HCT116 (cell line): ENCODE data around the gene CORO6. TPM values are rescaled to one million over a fixed set of nuclear protein-coding genes. Genes with fewer than 3 reads are reported as not detected.

Experiments used
- ATAC-seq: fragments of 200-7000 bp; cut with Tn5 transposase; 2 replicates; pipeline ENCODE4 v1.9.1; 2020; ENCODE audit warnings: mild to moderate bottlenecking, moderate library complexity
- BruUV-seq: library from RNA; stranded (reverse); fragments of 400-500 nt; replicated peaks from 2 replicates; lab custom pipeline; 2021; lab: Mats Ljungman, UMichigan
- CTCF ChIA-PET: fragments of 300-600 bp; sonication (Branson Sonifier 250); formaldehyde crosslinking; loops from one replicate; lab custom pipeline; 2021; ENCODE audit warnings: antibody characterized with exemption; lab: Charles Lee
- POLR2A ChIA-PET: fragments of 300-600, 350-600 bp; sonication (Branson Sonifier 250); formaldehyde crosslinking; loops from one replicate; lab custom pipeline; 2021; ENCODE audit warnings: antibody characterized with exemption; lab: Charles Lee
- RAD21 ChIA-PET, 2 experiments: fragments of 300-600 bp; sonication (Branson Sonifier 250); formaldehyde crosslinking; loops; one replicate each; lab custom pipeline; 2023; ENCODE audit warnings: low total read pairs in 2 of 2; ENCODE audit not compliant: uncharacterized antibody in 2 of 2, unreplicated experiment in 2 of 2, low non-redundant PET in 1 of 2; lab: Charles Lee
- DNase-seq: peaks from one replicate; pipeline ENCODE4 v3.0.0-alpha.2; 2010; ENCODE audit warnings: low read depth, low spot score
- H2AFZ ChIP-seq: fragments of 200-600 bp; shearing (Covaris generic), sonication (generic); 2 replicates; pipeline ENCODE4 v1.6.1; 2017; ENCODE audit warnings: low read depth, mixed run types, mixed read lengths, antibody characterized with exemption, low read length; ENCODE audit not compliant: poor library complexity, severe bottlenecking
- H3K27ac ChIP-seq: 2 replicates; pipeline ENCODE4 v1.5.1; 2012; ENCODE audit warnings: low read depth, low read length
- H3K27me3 ChIP-seq: fragments of 200-600 bp; sonication (generic); 2 replicates; pipeline ENCODE4 v1.6.1; 2016; ENCODE audit warnings: mixed run types, low read length, mixed read lengths; ENCODE audit not compliant: insufficient read depth
- H3K36me3 ChIP-seq, 2 experiments: fragments of 200-500 bp in 1 of 2; fragments of 200-600 bp in 1 of 2; sonication (Bioruptor generic) in 1 of 2; sonication (generic) in 1 of 2; 2 replicates each; pipeline versions ENCODE4 v1.5.1 to v1.6.1; 2014 to 2016; ENCODE audit warnings: low read length in 2 of 2, inconsistent platforms in 1 of 2, mixed read lengths in 1 of 2, mixed run types in 1 of 2; ENCODE audit not compliant: insufficient read depth in 2 of 2, control insufficient read depth in 1 of 2
- H3K4me1 ChIP-seq, 2 experiments: fragments of 200-600 bp in 1 of 2; sonication (generic) in 1 of 2; 2 replicates each; pipeline versions ENCODE4 v1.5.1 to v1.6.1; 2012 to 2017; ENCODE audit warnings: low read length in 2 of 2, inconsistent platforms in 1 of 2, mild to moderate bottlenecking in 1 of 2, mixed read lengths in 1 of 2, mixed run types in 1 of 2, moderate library complexity in 1 of 2; ENCODE audit not compliant: insufficient read depth in 2 of 2, control insufficient read depth in 1 of 2
- H3K4me2 ChIP-seq: fragments of 200-600 bp; sonication (generic); 2 replicates; pipeline ENCODE4 v1.6.1; 2017; ENCODE audit warnings: mixed run types, low read length, mixed read lengths
- H3K4me3 ChIP-seq, 2 experiments: fragments of 200-600 bp in 1 of 2; sonication (generic) in 1 of 2; replicated peaks in 1 of 2; 2 replicates each; pipeline ENCODE4 v1.5.1; 2011 to 2016; ENCODE audit warnings: low read length in 2 of 2, control low read depth in 1 of 2, low read depth in 1 of 2, mild to moderate bottlenecking in 1 of 2, mixed read lengths in 1 of 2, mixed run types in 1 of 2
- H3K79me2 ChIP-seq: fragments of 200-600 bp; sonication (generic); 2 replicates; pipeline ENCODE4 v1.6.1; 2017; ENCODE audit warnings: mild to moderate bottlenecking, mixed run types, low read length, moderate library complexity, mixed read lengths; ENCODE audit not compliant: insufficient read depth
- H3K9ac ChIP-seq: fragments of 200-600 bp; sonication (generic); 2 replicates; pipeline ENCODE4 v1.6.1; 2016; ENCODE audit warnings: low read length, mixed read lengths
- H3K9me2 ChIP-seq: fragments of 200-600 bp; sonication (generic), shearing (Covaris generic); 2 replicates; pipeline ENCODE4 v1.6.1; 2017; ENCODE audit warnings: mixed run types, mild to moderate bottlenecking, moderate library complexity; ENCODE audit not compliant: insufficient read depth
- H3K9me3 ChIP-seq, 2 experiments: fragments of 200-500 bp in 1 of 2; fragments of 200-600 bp in 1 of 2; sonication (Bioruptor generic) in 1 of 2; sonication (generic) in 1 of 2; 2 replicates each; pipeline ENCODE4 v1.6.1; 2014 to 2017; ENCODE audit warnings: low read length in 2 of 2, mixed read lengths in 2 of 2, inconsistent platforms in 1 of 2, low read depth in 1 of 2, mild to moderate bottlenecking in 1 of 2, mixed run types in 1 of 2, moderate library complexity in 1 of 2; ENCODE audit not compliant: control insufficient read depth in 1 of 2, insufficient read depth in 1 of 2
- H4K20me1 ChIP-seq: fragments of 200-600 bp; sonication (generic), shearing (Covaris generic); 2 replicates; pipeline ENCODE4 v1.6.1; 2017; ENCODE audit warnings: mixed run types, mild to moderate bottlenecking, moderate library complexity; ENCODE audit not compliant: insufficient read depth
- CBX3 ChIP-seq: IDR thresholded peaks from 2 replicates; pipeline ENCODE4 v1.6.1; 2012; ENCODE audit warnings: low read depth
- CEBPB ChIP-seq: IDR thresholded peaks from 2 replicates; pipeline ENCODE4 v1.6.1; 2012; ENCODE audit warnings: low read depth
- EGR1 ChIP-seq: IDR thresholded peaks from 2 replicates; pipeline ENCODE4 v1.6.1; 2012; ENCODE audit warnings: low read depth
- ELF1 ChIP-seq: IDR thresholded peaks from 2 replicates; pipeline ENCODE4 v1.6.1; 2012; ENCODE audit warnings: low read depth, borderline replicate concordance
- EZH2 ChIP-seq: fragments of 200-600 bp; sonication (generic); IDR thresholded peaks from 2 replicates; pipeline ENCODE4 v1.6.1; 2017; ENCODE audit warnings: antibody characterized with exemption, mixed run types
- FOSL1 ChIP-seq: IDR thresholded peaks from 2 replicates; pipeline ENCODE4 v1.6.1; 2012; ENCODE audit warnings: low read depth
- POLR2A ChIP-seq: IDR thresholded peaks from 2 replicates; pipeline ENCODE4 v1.7.0; 2011; ENCODE audit warnings: borderline replicate concordance; ENCODE audit not compliant: insufficient read depth, insufficient read length; ENCODE audit errors: extremely low read depth
- POLR2AphosphoS5 ChIP-seq: IDR thresholded peaks from 2 replicates; pipeline ENCODE4 v1.6.1; 2011; ENCODE audit warnings: mild to moderate bottlenecking, low read depth, low read length, moderate library complexity
- RAD21 ChIP-seq: IDR thresholded peaks from 2 replicates; pipeline ENCODE4 v1.6.1; 2012; ENCODE audit warnings: low read depth, mild to moderate bottlenecking
- SIN3A ChIP-seq: IDR thresholded peaks from 2 replicates; pipeline ENCODE4 v1.6.1; 2012; ENCODE audit warnings: low read depth
- SP1 ChIP-seq: IDR thresholded peaks from 2 replicates; pipeline ENCODE4 v1.6.1; 2012; ENCODE audit warnings: low read depth
- SRF ChIP-seq: IDR thresholded peaks from 2 replicates; pipeline ENCODE4 v1.6.1; 2012; ENCODE audit warnings: low read depth
- TCF7L2 ChIP-seq: IDR thresholded peaks from 2 replicates; pipeline ENCODE4 v1.7.0; 2011; ENCODE audit warnings: borderline replicate concordance, inconsistent platforms; ENCODE audit not compliant: insufficient read depth, insufficient read length; ENCODE audit errors: extremely low read depth
- YY1 ChIP-seq: IDR thresholded peaks from 2 replicates; pipeline ENCODE4 v1.6.1; 2011; ENCODE audit warnings: low read length, low read depth, moderate library complexity, mild to moderate bottlenecking; ENCODE audit not compliant: insufficient replicate concordance; ENCODE audit errors: extremely low read depth
- ZNF274 ChIP-seq: fragments of 200-500 bp; sonication (Bioruptor generic); IDR thresholded peaks from 2 replicates; pipeline ENCODE4 v1.6.1; 2014; ENCODE audit warnings: mild to moderate bottlenecking, low read depth, low read length, inconsistent platforms
- intact Hi-C: fragments of 100-400 bp; cut with micrococcal nuclease; formaldehyde crosslinking; loops from 2 replicates; pipeline ENCODE4 v1.10.0; 2022
- total RNA-seq: library from RNA; stranded (reverse); gene quantifications from one replicate; pipeline ENCODE4 v1.2.1, GENCODE V29; 2021; ENCODE audit not compliant: unreplicated experiment
- TF ChIP-seq, protein P1 (sequence below): IDR thresholded peaks from 2 replicates; pipeline ENCODE4 v1.6.1; 2012
- TF ChIP-seq, protein P2 (sequence below): IDR thresholded peaks from 2 replicates; pipeline ENCODE4 v1.6.1; 2012; ENCODE audit warnings: low read depth
- TF ChIP-seq, protein P3 (sequence below), 3 experiments: fragments of 200-600 bp in 1 of 3; sonication (generic) in 1 of 3; IDR thresholded peaks in 2 of 3; conservative IDR thresholded peaks in 1 of 3; 2 replicates each; pipeline ENCODE4 v1.5.1; 2012 to 2017; ENCODE audit warnings: low read depth in 2 of 3, low read length in 2 of 3, antibody characterized with exemption in 1 of 3, borderline replicate concordance in 1 of 3, control low read depth in 1 of 3, mild to moderate bottlenecking in 1 of 3, mixed read lengths in 1 of 3, mixed run types in 1 of 3, moderate library complexity in 1 of 3; ENCODE audit not compliant: insufficient read depth in 1 of 3
- TF ChIP-seq, protein P4 (sequence below): IDR thresholded peaks from 2 replicates; pipeline ENCODE4 v1.6.1; 2011; ENCODE audit warnings: mild to moderate bottlenecking, low read length, moderate library complexity; ENCODE audit not compliant: insufficient replicate concordance; ENCODE audit errors: extremely low read depth
- TF ChIP-seq, protein P5 (sequence below): IDR thresholded peaks from 2 replicates; pipeline ENCODE4 v1.6.1; 2012

CORO6 gene
- total RNA-seq, 1 experiment from 2014 or later, result 8.7 TPM

DNA sequence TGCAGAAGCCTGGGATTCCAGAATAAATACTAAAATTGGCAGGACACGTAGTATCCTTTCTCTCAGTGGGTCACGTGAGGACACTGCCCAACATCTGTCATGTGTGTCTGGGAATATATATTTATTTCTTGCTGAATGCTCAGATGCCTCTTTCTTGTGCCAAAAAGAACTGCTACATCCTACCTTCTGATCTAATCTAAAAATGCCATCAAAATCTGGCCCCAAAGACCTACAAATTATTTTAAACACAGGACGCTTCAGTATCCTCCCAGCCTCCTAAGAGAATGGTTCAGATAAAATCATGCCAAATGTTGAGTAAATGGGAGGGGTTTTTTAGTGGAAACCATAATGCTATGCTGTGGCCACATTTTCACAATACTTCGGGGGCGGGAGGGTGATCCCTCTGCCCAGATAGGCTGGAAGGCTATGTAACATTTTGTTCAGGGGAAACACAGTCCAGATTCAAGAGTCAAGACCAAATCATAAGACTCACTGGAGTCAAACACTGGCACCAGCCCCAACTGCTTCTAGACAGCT lies 22.9 kb upstream of the CORO6 start:
- DNase-seq, result no peak
- intact Hi-C loops, result no loop called here
- Histone ChIP-seq H3K79me2 (no peaks in the 10 kb centered on the region), H3K9ac (no peak overlapping the region), H3K4me2 (no peak overlapping the region), H3K9me2 (no peaks in the 10 kb centered on the region), H3K27me3 (no peaks in the 10 kb centered on the region), H3K27ac (no peak overlapping the region), H3K4me3 (no peak overlapping the region), H4K20me1 (no peaks in the 10 kb centered on the region), H3K36me3 (no peaks in the 10 kb centered on the region), H2AFZ (no peak overlapping the region), H3K9me3 (no peaks in the 10 kb centered on the region), H3K4me1 (no peaks in the 10 kb centered on the region; a peak in 1 of 4 replicates)
- TF ChIP-seq POLR2AphosphoS5 (no peak), RAD21 (no peak), POLR2A (no peak), EGR1 (no peak), SIN3A (no peak), CEBPB (no peak), SP1 (no peak), TCF7L2 (no peak), FOSL1 (no peak), EZH2 (no peak), ZNF274 (no peak), CBX3 (no peak), YY1 (no peak), ELF1 (no peak), SRF (no peak)
- TF ChIP-seq, protein P1, sequence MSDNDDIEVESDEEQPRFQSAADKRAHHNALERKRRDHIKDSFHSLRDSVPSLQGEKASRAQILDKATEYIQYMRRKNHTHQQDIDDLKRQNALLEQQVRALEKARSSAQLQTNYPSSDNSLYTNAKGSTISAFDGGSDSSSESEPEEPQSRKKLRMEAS, result no peak
- TF ChIP-seq, protein P2, sequence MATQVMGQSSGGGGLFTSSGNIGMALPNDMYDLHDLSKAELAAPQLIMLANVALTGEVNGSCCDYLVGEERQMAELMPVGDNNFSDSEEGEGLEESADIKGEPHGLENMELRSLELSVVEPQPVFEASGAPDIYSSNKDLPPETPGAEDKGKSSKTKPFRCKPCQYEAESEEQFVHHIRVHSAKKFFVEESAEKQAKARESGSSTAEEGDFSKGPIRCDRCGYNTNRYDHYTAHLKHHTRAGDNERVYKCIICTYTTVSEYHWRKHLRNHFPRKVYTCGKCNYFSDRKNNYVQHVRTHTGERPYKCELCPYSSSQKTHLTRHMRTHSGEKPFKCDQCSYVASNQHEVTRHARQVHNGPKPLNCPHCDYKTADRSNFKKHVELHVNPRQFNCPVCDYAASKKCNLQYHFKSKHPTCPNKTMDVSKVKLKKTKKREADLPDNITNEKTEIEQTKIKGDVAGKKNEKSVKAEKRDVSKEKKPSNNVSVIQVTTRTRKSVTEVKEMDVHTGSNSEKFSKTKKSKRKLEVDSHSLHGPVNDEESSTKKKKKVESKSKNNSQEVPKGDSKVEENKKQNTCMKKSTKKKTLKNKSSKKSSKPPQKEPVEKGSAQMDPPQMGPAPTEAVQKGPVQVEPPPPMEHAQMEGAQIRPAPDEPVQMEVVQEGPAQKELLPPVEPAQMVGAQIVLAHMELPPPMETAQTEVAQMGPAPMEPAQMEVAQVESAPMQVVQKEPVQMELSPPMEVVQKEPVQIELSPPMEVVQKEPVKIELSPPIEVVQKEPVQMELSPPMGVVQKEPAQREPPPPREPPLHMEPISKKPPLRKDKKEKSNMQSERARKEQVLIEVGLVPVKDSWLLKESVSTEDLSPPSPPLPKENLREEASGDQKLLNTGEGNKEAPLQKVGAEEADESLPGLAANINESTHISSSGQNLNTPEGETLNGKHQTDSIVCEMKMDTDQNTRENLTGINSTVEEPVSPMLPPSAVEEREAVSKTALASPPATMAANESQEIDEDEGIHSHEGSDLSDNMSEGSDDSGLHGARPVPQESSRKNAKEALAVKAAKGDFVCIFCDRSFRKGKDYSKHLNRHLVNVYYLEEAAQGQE, result no peak
- TF ChIP-seq, protein P3, sequence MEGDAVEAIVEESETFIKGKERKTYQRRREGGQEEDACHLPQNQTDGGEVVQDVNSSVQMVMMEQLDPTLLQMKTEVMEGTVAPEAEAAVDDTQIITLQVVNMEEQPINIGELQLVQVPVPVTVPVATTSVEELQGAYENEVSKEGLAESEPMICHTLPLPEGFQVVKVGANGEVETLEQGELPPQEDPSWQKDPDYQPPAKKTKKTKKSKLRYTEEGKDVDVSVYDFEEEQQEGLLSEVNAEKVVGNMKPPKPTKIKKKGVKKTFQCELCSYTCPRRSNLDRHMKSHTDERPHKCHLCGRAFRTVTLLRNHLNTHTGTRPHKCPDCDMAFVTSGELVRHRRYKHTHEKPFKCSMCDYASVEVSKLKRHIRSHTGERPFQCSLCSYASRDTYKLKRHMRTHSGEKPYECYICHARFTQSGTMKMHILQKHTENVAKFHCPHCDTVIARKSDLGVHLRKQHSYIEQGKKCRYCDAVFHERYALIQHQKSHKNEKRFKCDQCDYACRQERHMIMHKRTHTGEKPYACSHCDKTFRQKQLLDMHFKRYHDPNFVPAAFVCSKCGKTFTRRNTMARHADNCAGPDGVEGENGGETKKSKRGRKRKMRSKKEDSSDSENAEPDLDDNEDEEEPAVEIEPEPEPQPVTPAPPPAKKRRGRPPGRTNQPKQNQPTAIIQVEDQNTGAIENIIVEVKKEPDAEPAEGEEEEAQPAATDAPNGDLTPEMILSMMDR (IDR thresholded peaks at IDR 0.05 in 2 of 3, conservative IDR thresholded peaks at IDR 0.05 in 1 of 3; ENCODE audit: borderline replicate concordance in 1 of 3, insufficient read depth in 1 of 3, low read depth in 2 of 3, low read length in 2 of 3), result no peak
- TF ChIP-seq, protein P4, sequence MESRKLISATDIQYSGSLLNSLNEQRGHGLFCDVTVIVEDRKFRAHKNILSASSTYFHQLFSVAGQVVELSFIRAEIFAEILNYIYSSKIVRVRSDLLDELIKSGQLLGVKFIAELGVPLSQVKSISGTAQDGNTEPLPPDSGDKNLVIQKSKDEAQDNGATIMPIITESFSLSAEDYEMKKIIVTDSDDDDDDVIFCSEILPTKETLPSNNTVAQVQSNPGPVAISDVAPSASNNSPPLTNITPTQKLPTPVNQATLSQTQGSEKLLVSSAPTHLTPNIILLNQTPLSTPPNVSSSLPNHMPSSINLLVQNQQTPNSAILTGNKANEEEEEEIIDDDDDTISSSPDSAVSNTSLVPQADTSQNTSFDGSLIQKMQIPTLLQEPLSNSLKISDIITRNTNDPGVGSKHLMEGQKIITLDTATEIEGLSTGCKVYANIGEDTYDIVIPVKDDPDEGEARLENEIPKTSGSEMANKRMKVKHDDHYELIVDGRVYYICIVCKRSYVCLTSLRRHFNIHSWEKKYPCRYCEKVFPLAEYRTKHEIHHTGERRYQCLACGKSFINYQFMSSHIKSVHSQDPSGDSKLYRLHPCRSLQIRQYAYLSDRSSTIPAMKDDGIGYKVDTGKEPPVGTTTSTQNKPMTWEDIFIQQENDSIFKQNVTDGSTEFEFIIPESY, result no peak
- TF ChIP-seq, protein P5, sequence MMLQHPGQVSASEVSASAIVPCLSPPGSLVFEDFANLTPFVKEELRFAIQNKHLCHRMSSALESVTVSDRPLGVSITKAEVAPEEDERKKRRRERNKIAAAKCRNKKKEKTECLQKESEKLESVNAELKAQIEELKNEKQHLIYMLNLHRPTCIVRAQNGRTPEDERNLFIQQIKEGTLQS, result no peak
- ChIA-PET CTCF (no interaction called here), POLR2A (no interaction called here), RAD21 (no interaction called here)
- BruUV-seq, result no TSS peak
- ATAC-seq, result no peak
